HCT116 (cell line): ENCODE results near the gene PSTPIP1. TPM values are rescaled to one million over a fixed set of nuclear protein-coding genes. Genes with fewer than 3 reads are reported as not detected.

ENCODE experiments used
- ATAC-seq: fragments of 200-7000 bp; cut with Tn5 transposase; 2 replicates; pipeline ENCODE4 v1.9.1; 2020; ENCODE audit warnings: mild to moderate bottlenecking, moderate library complexity
- BruUV-seq: library from RNA; stranded (reverse); fragments of 400-500 nt; replicated peaks from 2 replicates; lab custom pipeline; 2021; lab: Mats Ljungman, UMichigan
- CTCF ChIA-PET: fragments of 300-600 bp; sonication (Branson Sonifier 250); formaldehyde crosslinking; loops from one replicate; lab custom pipeline; 2021; ENCODE audit warnings: antibody characterized with exemption; lab: Charles Lee
- POLR2A ChIA-PET: fragments of 300-600, 350-600 bp; sonication (Branson Sonifier 250); formaldehyde crosslinking; loops from one replicate; lab custom pipeline; 2021; ENCODE audit warnings: antibody characterized with exemption; lab: Charles Lee
- RAD21 ChIA-PET, 2 experiments: fragments of 300-600 bp; sonication (Branson Sonifier 250); formaldehyde crosslinking; loops; one replicate each; lab custom pipeline; 2023; ENCODE audit warnings: low total read pairs in 2 of 2; ENCODE audit not compliant: uncharacterized antibody in 2 of 2, unreplicated experiment in 2 of 2, low non-redundant PET in 1 of 2; lab: Charles Lee
- DNase-seq: peaks from one replicate; pipeline ENCODE4 v3.0.0-alpha.2; 2010; ENCODE audit warnings: low read depth, low spot score
- H2AFZ ChIP-seq: fragments of 200-600 bp; shearing (Covaris generic), sonication (generic); 2 replicates; pipeline ENCODE4 v1.6.1; 2017; ENCODE audit warnings: low read depth, mixed run types, mixed read lengths, antibody characterized with exemption, low read length; ENCODE audit not compliant: poor library complexity, severe bottlenecking
- H3K27ac ChIP-seq: 2 replicates; pipeline ENCODE4 v1.5.1; 2012; ENCODE audit warnings: low read depth, low read length
- H3K27me3 ChIP-seq: fragments of 200-600 bp; sonication (generic); 2 replicates; pipeline ENCODE4 v1.6.1; 2016; ENCODE audit warnings: mixed run types, low read length, mixed read lengths; ENCODE audit not compliant: insufficient read depth
- H3K36me3 ChIP-seq, 2 experiments: fragments of 200-500 bp in 1 of 2; fragments of 200-600 bp in 1 of 2; sonication (Bioruptor generic) in 1 of 2; sonication (generic) in 1 of 2; 2 replicates each; pipeline versions ENCODE4 v1.5.1 to v1.6.1; 2014 to 2016; ENCODE audit warnings: low read length in 2 of 2, inconsistent platforms in 1 of 2, mixed read lengths in 1 of 2, mixed run types in 1 of 2; ENCODE audit not compliant: insufficient read depth in 2 of 2, control insufficient read depth in 1 of 2
- H3K4me1 ChIP-seq, 2 experiments: fragments of 200-600 bp in 1 of 2; sonication (generic) in 1 of 2; 2 replicates each; pipeline versions ENCODE4 v1.5.1 to v1.6.1; 2012 to 2017; ENCODE audit warnings: low read length in 2 of 2, inconsistent platforms in 1 of 2, mild to moderate bottlenecking in 1 of 2, mixed read lengths in 1 of 2, mixed run types in 1 of 2, moderate library complexity in 1 of 2; ENCODE audit not compliant: insufficient read depth in 2 of 2, control insufficient read depth in 1 of 2
- H3K4me2 ChIP-seq: fragments of 200-600 bp; sonication (generic); 2 replicates; pipeline ENCODE4 v1.6.1; 2017; ENCODE audit warnings: mixed run types, low read length, mixed read lengths
- H3K4me3 ChIP-seq, 2 experiments: fragments of 200-600 bp in 1 of 2; sonication (generic) in 1 of 2; replicated peaks in 1 of 2; 2 replicates each; pipeline ENCODE4 v1.5.1; 2011 to 2016; ENCODE audit warnings: low read length in 2 of 2, control low read depth in 1 of 2, low read depth in 1 of 2, mild to moderate bottlenecking in 1 of 2, mixed read lengths in 1 of 2, mixed run types in 1 of 2
- H3K79me2 ChIP-seq: fragments of 200-600 bp; sonication (generic); 2 replicates; pipeline ENCODE4 v1.6.1; 2017; ENCODE audit warnings: mild to moderate bottlenecking, mixed run types, low read length, moderate library complexity, mixed read lengths; ENCODE audit not compliant: insufficient read depth
- H3K9ac ChIP-seq: fragments of 200-600 bp; sonication (generic); 2 replicates; pipeline ENCODE4 v1.6.1; 2016; ENCODE audit warnings: low read length, mixed read lengths
- H3K9me2 ChIP-seq: fragments of 200-600 bp; sonication (generic), shearing (Covaris generic); 2 replicates; pipeline ENCODE4 v1.6.1; 2017; ENCODE audit warnings: mixed run types, mild to moderate bottlenecking, moderate library complexity; ENCODE audit not compliant: insufficient read depth
- H3K9me3 ChIP-seq, 2 experiments: fragments of 200-500 bp in 1 of 2; fragments of 200-600 bp in 1 of 2; sonication (Bioruptor generic) in 1 of 2; sonication (generic) in 1 of 2; 2 replicates each; pipeline ENCODE4 v1.6.1; 2014 to 2017; ENCODE audit warnings: low read length in 2 of 2, mixed read lengths in 2 of 2, inconsistent platforms in 1 of 2, low read depth in 1 of 2, mild to moderate bottlenecking in 1 of 2, mixed run types in 1 of 2, moderate library complexity in 1 of 2; ENCODE audit not compliant: control insufficient read depth in 1 of 2, insufficient read depth in 1 of 2
- H4K20me1 ChIP-seq: fragments of 200-600 bp; sonication (generic), shearing (Covaris generic); 2 replicates; pipeline ENCODE4 v1.6.1; 2017; ENCODE audit warnings: mixed run types, mild to moderate bottlenecking, moderate library complexity; ENCODE audit not compliant: insufficient read depth
- CEBPB ChIP-seq: IDR thresholded peaks from 2 replicates; pipeline ENCODE4 v1.6.1; 2012; ENCODE audit warnings: low read depth
- EGR1 ChIP-seq: IDR thresholded peaks from 2 replicates; pipeline ENCODE4 v1.6.1; 2012; ENCODE audit warnings: low read depth
- EZH2phosphoT487 ChIP-seq: fragments of 200-600 bp; IDR thresholded peaks from 2 replicates; pipeline ENCODE4 v1.6.1; 2018; ENCODE audit warnings: antibody characterized with exemption, borderline replicate concordance
- FOSL1 ChIP-seq: IDR thresholded peaks from 2 replicates; pipeline ENCODE4 v1.6.1; 2012; ENCODE audit warnings: low read depth
- JUND ChIP-seq: IDR thresholded peaks from 2 replicates; pipeline ENCODE4 v1.6.1; 2012
- POLR2A ChIP-seq: IDR thresholded peaks from 2 replicates; pipeline ENCODE4 v1.7.0; 2011; ENCODE audit warnings: borderline replicate concordance; ENCODE audit not compliant: insufficient read depth, insufficient read length; ENCODE audit errors: extremely low read depth
- POLR2AphosphoS5 ChIP-seq: IDR thresholded peaks from 2 replicates; pipeline ENCODE4 v1.6.1; 2011; ENCODE audit warnings: mild to moderate bottlenecking, low read depth, low read length, moderate library complexity
- RAD21 ChIP-seq: IDR thresholded peaks from 2 replicates; pipeline ENCODE4 v1.6.1; 2012; ENCODE audit warnings: low read depth, mild to moderate bottlenecking
- REST ChIP-seq: IDR thresholded peaks from 2 replicates; pipeline ENCODE4 v1.6.1; 2012; ENCODE audit warnings: low read depth
- ZBTB33 ChIP-seq: IDR thresholded peaks from 2 replicates; pipeline ENCODE4 v1.6.1; 2011; ENCODE audit warnings: mild to moderate bottlenecking, low read length, moderate library complexity; ENCODE audit not compliant: insufficient replicate concordance; ENCODE audit errors: extremely low read depth
- intact Hi-C: fragments of 100-400 bp; cut with micrococcal nuclease; formaldehyde crosslinking; loops from 2 replicates; pipeline ENCODE4 v1.10.0; 2022
- total RNA-seq: library from RNA; stranded (reverse); gene quantifications from one replicate; pipeline ENCODE4 v1.2.1, GENCODE V29; 2021; ENCODE audit not compliant: unreplicated experiment

The PSTPIP1 gene
- total RNA-seq, 1 experiment from 2014 or later = 0.79 TPM

GRCh38 chr15:76979331-76979925 is 15.5 kb upstream of the PSTPIP1 start:
- Histone ChIP-seq H3K4me1 (no peaks in the 10 kb centered on the region), H3K4me2 (no peak overlapping the region), H3K9me2 (no peaks in the 10 kb centered on the region), H4K20me1 (no peaks in the 10 kb centered on the region), H3K27me3 (0 out of 2 replicates have a peak, but pooled peaks cover 2% of the 10 kb centered on the region), H3K36me3 (no peaks in the 10 kb centered on the region), H3K4me3 (no peak overlapping the region), H3K27ac (no peak overlapping the region), H3K9ac (no peak overlapping the region), H2AFZ (no peak overlapping the region), H3K9me3 (no peaks in the 10 kb centered on the region), H3K79me2 (no peaks in the 10 kb centered on the region)
- BruUV-seq = no TSS peak
- intact Hi-C loops = no loop called here
- ChIA-PET CTCF (no interaction called here), POLR2A (interaction anchor here (0.6 kb wide), 1 partner anchor 21 kb away, joined by 4 read pairs; no protein-coding TSS in a partner anchor), RAD21 (no interaction called here)
- TF ChIP-seq EGR1 (no peak), POLR2A (no peak), ZBTB33 (no peak), RAD21 (no peak), FOSL1 (no peak), JUND (no peak), CEBPB (no peak)
- DNase-seq (no peak), ATAC-seq (no peak)

GRCh38 chr15:76979996-76980520 is 14.9 kb upstream of the PSTPIP1 start:
- H3K4me1 ChIP-seq = no peaks in the 10 kb centered on the region
- H3K27ac ChIP-seq = no peak overlapping the region
- no peak overlapping the region for H3K4me3 ChIP-seq
- no peaks in the 10 kb centered on the region for H3K79me2 ChIP-seq
- H3K27me3 ChIP-seq = 0 out of 2 replicates have a peak, but pooled peaks cover 2% of the 10 kb centered on the region
- TF ChIP-seq REST (no peak), POLR2AphosphoS5 (no peak), FOSL1 (no peak), EZH2phosphoT487 (no peak)
- intact Hi-C loops = no loop called here
- H4K20me1 ChIP-seq = no peaks in the 10 kb centered on the region
- no peak overlapping the region for H2AFZ ChIP-seq
- no peaks in the 10 kb centered on the region for H3K36me3 ChIP-seq
- no peaks in the 10 kb centered on the region for H3K9me3 ChIP-seq
- no TSS peak for BruUV-seq
- H3K9me2 ChIP-seq = no peaks in the 10 kb centered on the region
- H3K9ac ChIP-seq = no peak overlapping the region
- no peak for DNase-seq
- RAD21 ChIA-PET = no interaction called here
- no peak overlapping the region for H3K4me2 ChIP-seq
- CTCF ChIA-PET = interaction anchor here (1.2 kb wide), 1 partner anchor 8 kb away, joined by 5 read pairs; no protein-coding TSS in a partner anchor
- POLR2A ChIA-PET = no interaction called here
- ATAC-seq = no peak
